ENCODE measurements around the gene UGT2B11. TPM values are rescaled to one million over a fixed set of nuclear protein-coding genes. Genes with fewer than 3 reads are reported as not detected.
"Not testable (repeated sequence)": the region's sequence is repeated elsewhere in the genome, so short reads cannot be mapped to it uniquely, and the experiment has no call there.

UGT2B11 gene
- total and polyA plus RNA-seq, 2 donors (not counting 3 experiments of a cell fraction or from before 2014, with no cell fraction given), result not detected

DNA sequence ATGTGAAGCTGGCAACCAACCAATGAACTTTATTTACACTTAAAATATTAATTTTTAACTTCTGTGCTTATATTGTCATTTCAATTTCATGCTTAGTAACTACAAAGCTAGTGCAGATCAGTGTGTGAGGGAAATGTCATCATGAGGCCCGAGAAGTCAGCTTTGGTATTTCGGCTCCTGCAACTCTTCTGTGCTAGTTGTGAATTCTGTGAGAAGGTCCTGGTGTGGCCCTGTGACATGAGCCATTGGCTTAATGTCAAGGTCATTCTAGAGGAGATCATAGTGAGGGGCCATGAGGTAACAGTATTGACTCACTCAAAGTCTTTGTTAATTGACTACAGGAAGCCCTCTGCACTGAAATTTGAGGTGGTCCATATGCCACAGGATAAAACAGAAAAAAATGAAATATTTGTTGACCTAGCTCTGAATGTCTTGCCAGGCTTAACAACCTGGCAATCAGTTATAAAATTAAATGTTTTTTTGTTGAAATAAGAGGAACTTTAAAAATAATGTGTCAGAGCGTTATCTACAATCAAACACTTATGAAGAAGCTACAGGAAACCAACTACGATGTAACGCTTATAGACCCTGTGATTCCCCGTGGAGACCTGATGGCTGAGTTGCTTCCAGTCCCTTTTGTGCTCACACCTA, 32.9 kb downstream of the UGT2B11 start:
- H4K20me1 ChIP-seq (replicated peaks; ENCODE audit: control insufficient read depth, extremely low read depth, insufficient read depth, low read length); BruUV-seq (replicated peaks); H3K36me3 ChIP-seq (ENCODE audit: control insufficient read depth in 2 of 2, extremely low read depth in 1 of 2, insufficient read depth in 2 of 2, low read length in 2 of 2); POLR2A ChIA-PET; H3K79me2 ChIP-seq (ENCODE audit: control insufficient read depth, insufficient read depth, low read length); H3K9me1 ChIP-seq (replicated peaks; ENCODE audit: control insufficient read depth, extremely low read depth, insufficient read depth, low read length); DNase-seq (ENCODE audit: low read depth, low spot score); FAIRE-seq; H3K4me2 ChIP-seq (ENCODE audit: insufficient read depth, low read length); CTCF ChIA-PET; H3K27ac ChIP-seq (ENCODE audit: insufficient read depth, low read depth, low read length); dilution Hi-C loops (cut with MboI; ENCODE audit: extremely low pct_ligation_motif_present, low sequenced_read_pairs); H3K9me3 ChIP-seq (replicated peaks; ENCODE audit: control insufficient read depth, insufficient read depth, low read length); H3K4me1 ChIP-seq (ENCODE audit: control insufficient read depth, extremely low read depth, insufficient read depth, low read length); H2AFZ ChIP-seq (ENCODE audit: low read depth, low read length); H3K27me3 ChIP-seq (ENCODE audit: control insufficient read depth in 2 of 2, insufficient read depth in 2 of 2, low read length in 2 of 2); H3K4me3 ChIP-seq (replicated peaks in 1 of 3; ENCODE audit: insufficient read depth in 1 of 3, low read depth in 1 of 3, low read length in 3 of 3); intact Hi-C loops (cut with micrococcal nuclease); H3K9ac ChIP-seq (replicated peaks; ENCODE audit: extremely low read depth, insufficient read depth, low read length): not testable (repeated sequence)

DNA sequence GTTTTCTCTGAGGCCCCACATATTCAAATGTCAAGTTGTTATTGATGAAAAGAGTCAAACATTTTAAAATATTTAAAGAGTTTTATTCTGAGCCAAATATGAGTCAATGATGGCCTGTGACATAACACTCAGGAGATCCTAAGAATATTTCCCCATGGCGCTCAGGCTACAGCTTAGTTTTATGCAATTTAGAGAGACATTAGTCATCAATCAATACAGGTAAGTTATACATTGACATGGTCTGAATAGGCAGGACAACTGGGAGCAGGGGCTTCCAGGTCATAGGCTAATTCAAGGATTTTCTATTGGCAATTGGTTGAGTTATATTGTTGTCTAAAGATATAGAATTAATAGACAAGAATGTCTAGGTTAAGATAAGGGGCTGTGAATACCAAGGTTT, 34.7 kb downstream of the UGT2B11 start:
- H3K27ac ChIP-seq (ENCODE audit: insufficient read depth, low read depth, low read length); H3K4me1 ChIP-seq (ENCODE audit: control insufficient read depth, extremely low read depth, insufficient read depth, low read length); dilution Hi-C loops (cut with MboI; ENCODE audit: extremely low pct_ligation_motif_present, low sequenced_read_pairs); FAIRE-seq; POLR2A ChIA-PET; H3K9me1 ChIP-seq (replicated peaks; ENCODE audit: control insufficient read depth, extremely low read depth, insufficient read depth, low read length); DNase-seq (ENCODE audit: low read depth, low spot score); H3K4me2 ChIP-seq (ENCODE audit: insufficient read depth, low read length); H3K79me2 ChIP-seq (ENCODE audit: control insufficient read depth, insufficient read depth, low read length); H3K9ac ChIP-seq (replicated peaks; ENCODE audit: extremely low read depth, insufficient read depth, low read length); H2AFZ ChIP-seq (ENCODE audit: low read depth, low read length); intact Hi-C loops (cut with micrococcal nuclease); H3K27me3 ChIP-seq (ENCODE audit: control insufficient read depth in 2 of 2, insufficient read depth in 2 of 2, low read length in 2 of 2); BruUV-seq (replicated peaks); H4K20me1 ChIP-seq (replicated peaks; ENCODE audit: control insufficient read depth, extremely low read depth, insufficient read depth, low read length); H3K9me3 ChIP-seq (replicated peaks; ENCODE audit: control insufficient read depth, insufficient read depth, low read length); CTCF ChIA-PET; H3K4me3 ChIP-seq (replicated peaks in 1 of 3; ENCODE audit: insufficient read depth in 1 of 3, low read depth in 1 of 3, low read length in 3 of 3); H3K36me3 ChIP-seq (ENCODE audit: control insufficient read depth in 2 of 2, extremely low read depth in 1 of 2, insufficient read depth in 2 of 2, low read length in 2 of 2): not testable (repeated sequence)

DNA sequence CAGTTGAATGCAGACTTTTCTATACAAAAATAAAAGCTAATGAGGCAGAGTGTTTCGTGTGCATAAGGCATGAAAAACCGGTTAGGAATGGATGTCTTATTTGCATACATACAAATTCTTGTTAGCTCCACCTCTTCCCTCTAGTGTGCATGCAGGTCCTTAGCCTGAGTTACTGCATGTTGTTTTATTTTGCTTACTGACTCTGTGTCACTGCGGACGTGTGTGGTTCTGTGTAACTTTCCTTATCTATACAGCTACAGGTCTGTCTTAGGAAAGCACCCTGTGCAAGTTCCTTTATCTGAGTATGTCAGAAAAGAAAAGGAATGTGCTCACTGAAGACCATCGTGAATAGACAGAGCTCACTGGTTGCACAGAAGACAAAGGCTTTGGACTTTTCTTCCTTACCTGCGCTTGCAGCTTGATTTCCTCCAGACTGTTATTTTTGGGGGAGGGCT, 35.8 kb downstream of the UGT2B11 start:
- H3K4me1 ChIP-seq (ENCODE audit: control insufficient read depth, extremely low read depth, insufficient read depth, low read length); H3K27ac ChIP-seq (ENCODE audit: insufficient read depth, low read depth, low read length); H3K27me3 ChIP-seq (ENCODE audit: control insufficient read depth in 2 of 2, insufficient read depth in 2 of 2, low read length in 2 of 2); dilution Hi-C loops (cut with MboI; ENCODE audit: extremely low pct_ligation_motif_present, low sequenced_read_pairs); H3K79me2 ChIP-seq (ENCODE audit: control insufficient read depth, insufficient read depth, low read length); BruUV-seq (replicated peaks); H3K4me2 ChIP-seq (ENCODE audit: insufficient read depth, low read length); H3K4me3 ChIP-seq (replicated peaks in 1 of 3; ENCODE audit: insufficient read depth in 1 of 3, low read depth in 1 of 3, low read length in 3 of 3); DNase-seq (ENCODE audit: low read depth, low spot score); intact Hi-C loops (cut with micrococcal nuclease); H3K9me1 ChIP-seq (replicated peaks; ENCODE audit: control insufficient read depth, extremely low read depth, insufficient read depth, low read length); H3K9me3 ChIP-seq (replicated peaks; ENCODE audit: control insufficient read depth, insufficient read depth, low read length); H3K36me3 ChIP-seq (ENCODE audit: control insufficient read depth in 2 of 2, extremely low read depth in 1 of 2, insufficient read depth in 2 of 2, low read length in 2 of 2); POLR2A ChIA-PET; H4K20me1 ChIP-seq (replicated peaks; ENCODE audit: control insufficient read depth, extremely low read depth, insufficient read depth, low read length); H3K9ac ChIP-seq (replicated peaks; ENCODE audit: extremely low read depth, insufficient read depth, low read length); FAIRE-seq; H2AFZ ChIP-seq (ENCODE audit: low read depth, low read length): not testable (repeated sequence)
- CTCF ChIA-PET, result interaction anchor here (1.0 kb wide), 1 partner anchor 154 kb away, joined by 3 read pairs; no protein-coding TSS in a partner anchor

Data from endothelial cell of umbilical vein (primary cell).